Tibial nerve (tissue), 4 donors: ENCODE measurements around the gene SELPLG.

Experiments
- CTCF ChIP-seq, 5 experiments: fragments of 200-600 bp in 3 of 5; fragments of 450-650 bp in 2 of 5; sonication (generic) in 3 of 5; IDR thresholded peaks; one replicate each; pipeline ENCODE4 v1.5.1; 2016 to 2019; ENCODE audit warnings: antibody characterized with exemption in 5 of 5, mild to moderate bottlenecking in 3 of 5, moderate library complexity in 2 of 5
- EP300 ChIP-seq, 2 donors: sonication (generic); formaldehyde crosslinking; IDR thresholded peaks; one replicate each; pipeline ENCODE4 v1.6.1; 2017; ENCODE audit warnings: antibody characterized with exemption in 2 of 2, mild to moderate bottlenecking in 1 of 2
- POLR2A ChIP-seq, 2 donors: fragments of 450-650 bp; IDR thresholded peaks; one replicate each; pipeline ENCODE4 v1.6.1; 2017; ENCODE audit warnings: antibody characterized with exemption in 2 of 2, mild to moderate bottlenecking in 2 of 2, moderate library complexity in 2 of 2

GRCh38 chr12:108677381-108677780, 43.7 kb upstream of the SELPLG start:
- TF ChIP-seq CTCF (IDR thresholded peaks at IDR 0.05) (no peak), POLR2A (IDR thresholded peaks at IDR 0.05) (no peak), EP300 (IDR thresholded peaks at IDR 0.05) (no peak)
